Activated T-helper 2 cell treated with anti-CD3 and anti-CD28 coated beads, Interferon-gamma antibody, Interleukin-2, Interleukin-4, amounts not matched to agents 10 μg/mL and 5 μg/mL and 100 μg/mL, durations not matched to agents 14 hours and 24 hours and 36 hours (primary cell): ENCODE results near the gene UBE3B. TPM values are rescaled to one million over a fixed set of nuclear protein-coding genes. Genes with fewer than 3 reads are reported as not detected.

Source experiments
- DNase-seq: peaks from one replicate; pipeline ENCODE4 v3.0.0; 2021; ENCODE audit warnings: low spot score
- H3K27ac Mint-ChIP-seq: one replicate; pipeline ENCODE4 v1.8.0; 2021; ENCODE audit warnings: mixed read lengths
- H3K27me3 Mint-ChIP-seq: one replicate; pipeline ENCODE4 v1.8.0; 2021; ENCODE audit warnings: low read depth, mixed read lengths
- H3K36me3 Mint-ChIP-seq: one replicate; pipeline ENCODE4 v1.8.0; 2021; ENCODE audit warnings: low read depth, mixed read lengths
- H3K4me1 Mint-ChIP-seq: one replicate; pipeline ENCODE4 v1.8.0; 2021; ENCODE audit warnings: low read depth, mixed read lengths
- H3K4me3 Mint-ChIP-seq: one replicate; pipeline ENCODE4 v1.8.0; 2021; ENCODE audit warnings: low read depth, mild to moderate bottlenecking, moderate library complexity, mixed read lengths
- H3K9me3 Mint-ChIP-seq: one replicate; pipeline ENCODE4 v1.8.0; 2021; ENCODE audit warnings: mixed read lengths
- intact Hi-C: fragments of 100-400 bp; cut with micrococcal nuclease; formaldehyde crosslinking; loops from one replicate; pipeline ENCODE4 v1.15.1; 2023
- total RNA-seq: library from RNA; stranded (reverse); gene quantifications from 2 replicates; pipeline ENCODE4 v1.2.3, GENCODE V29; 2022

Gene UBE3B
- total RNA-seq, 1 donor from 2014 or later: 30.6 TPM

DNA sequence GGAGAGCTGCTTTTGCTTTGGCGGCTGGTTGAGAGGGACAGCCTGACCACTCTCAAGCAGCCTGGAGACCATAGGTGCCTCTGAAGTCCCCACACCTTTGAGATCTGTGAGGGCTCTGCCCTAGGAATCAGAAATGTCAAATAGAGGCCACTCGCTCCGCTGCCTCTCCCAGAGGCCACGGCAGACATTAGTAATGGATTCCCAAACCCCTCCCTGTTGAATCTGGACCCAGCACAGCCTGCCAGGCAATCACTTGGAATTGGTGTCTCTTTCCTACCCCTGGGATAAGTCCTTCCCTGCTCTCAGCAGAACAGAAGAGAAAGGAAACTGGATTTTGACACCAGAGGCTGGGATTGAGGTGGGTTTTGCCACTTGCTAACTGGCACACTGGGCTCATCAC, 70.8 kb downstream of the UBE3B start:
- Mint-ChIP-seq H3K4me1 (peaks cover 4% of the 10 kb centered on the region), H3K27ac (no peak overlapping the region), H3K9me3 (no peaks in the 10 kb centered on the region), H3K4me3 (no peak overlapping the region), H3K36me3 (no peaks in the 10 kb centered on the region), H3K27me3 (peaks cover 2% of the 10 kb centered on the region)
- DNase-seq: no peak
- intact Hi-C loops: no loop called here

DNA sequence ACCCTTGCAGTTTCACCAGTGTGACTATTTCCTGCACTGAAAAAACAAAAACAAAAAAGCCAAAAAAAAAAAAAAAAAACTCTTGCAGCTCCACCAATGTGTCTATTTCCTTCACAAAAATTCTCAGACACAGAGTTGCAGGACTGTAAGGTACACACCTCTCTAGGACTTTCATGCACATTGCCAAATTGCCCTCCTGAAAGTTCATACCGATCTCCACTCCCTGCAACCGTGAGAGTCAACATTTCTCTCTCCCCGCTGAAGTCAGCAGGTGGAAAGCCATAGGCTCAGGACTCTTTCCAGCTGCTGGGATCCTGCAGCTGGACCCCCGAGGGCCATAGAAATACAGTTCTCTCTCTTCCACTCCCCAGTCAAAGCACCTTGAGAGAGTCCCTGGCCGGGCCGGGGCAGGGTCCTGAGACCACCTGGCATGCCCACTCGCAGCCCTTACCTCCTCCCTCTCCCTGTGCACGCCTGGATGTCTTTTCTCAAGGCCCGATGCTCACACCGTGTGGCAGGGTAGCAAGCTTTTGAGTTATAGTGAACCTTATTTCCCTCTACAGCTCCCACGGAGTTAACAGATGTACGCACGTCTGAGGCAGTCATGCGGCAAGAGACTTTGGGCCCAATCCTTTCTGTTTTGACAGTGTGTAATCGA, 72.3 kb downstream of the UBE3B start:
- H3K4me1 Mint-ChIP-seq: peaks cover 4% of the 10 kb centered on the region
- peaks cover 2% of the 10 kb centered on the region for H3K27me3 Mint-ChIP-seq
- no peak overlapping the region for H3K27ac Mint-ChIP-seq
- DNase-seq: no peak
- H3K4me3 Mint-ChIP-seq: no peak overlapping the region
- no peaks in the 10 kb centered on the region for H3K36me3 Mint-ChIP-seq
- no peaks in the 10 kb centered on the region for H3K9me3 Mint-ChIP-seq
- intact Hi-C loops: no loop called here

DNA sequence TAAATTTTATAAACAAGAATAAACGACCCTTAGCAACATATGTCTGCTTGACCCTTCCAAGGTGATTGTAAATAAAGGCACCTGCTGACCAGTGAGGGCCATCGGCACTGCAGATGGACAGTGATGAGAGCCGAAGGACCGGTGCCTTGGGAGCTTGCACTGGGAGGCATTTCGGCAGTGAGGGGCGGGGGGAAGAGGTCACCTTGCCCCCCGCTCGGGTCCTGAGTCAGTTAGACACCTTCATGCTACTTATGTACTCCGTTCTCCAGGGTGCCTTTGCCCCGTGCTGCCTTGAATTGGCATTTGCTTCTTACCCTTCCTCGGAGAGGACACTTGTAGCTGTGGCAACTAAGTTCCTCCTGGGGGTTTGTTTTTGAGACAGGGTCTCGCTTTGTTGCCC, 72.8 kb downstream of the UBE3B start:
- Mint-ChIP-seq H3K27me3 (peaks cover 2% of the 10 kb centered on the region), H3K36me3 (no peaks in the 10 kb centered on the region), H3K4me1 (peaks cover under 1% of the 10 kb centered on the region), H3K9me3 (no peaks in the 10 kb centered on the region), H3K27ac (no peak overlapping the region), H3K4me3 (no peak overlapping the region)
- intact Hi-C loops: no loop called here
- DNase-seq: no peak

DNA sequence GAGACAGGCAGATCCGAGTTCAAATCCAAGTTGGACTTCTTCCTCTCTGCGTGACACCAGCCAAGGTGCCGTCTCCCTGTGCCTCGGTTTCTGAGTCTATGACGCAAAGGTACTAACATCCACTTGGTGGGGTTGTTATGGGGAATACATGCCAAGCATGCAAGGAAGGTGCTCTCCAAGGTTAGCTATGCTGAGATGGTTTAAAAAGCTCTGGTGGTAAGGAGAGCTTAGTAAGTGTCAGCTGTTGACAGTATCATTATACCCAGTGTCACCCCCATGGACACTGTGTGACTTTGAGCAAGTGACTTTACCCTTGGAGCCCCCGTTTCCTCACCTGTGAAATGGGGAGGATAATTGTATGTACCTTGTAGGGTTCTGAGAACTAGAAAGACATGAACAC, 73.7 kb downstream of the UBE3B start:
- Mint-ChIP-seq H3K4me1 (no peaks in the 10 kb centered on the region), H3K27ac (no peak overlapping the region), H3K4me3 (no peak overlapping the region), H3K9me3 (no peaks in the 10 kb centered on the region), H3K27me3 (peaks cover 2% of the 10 kb centered on the region), H3K36me3 (no peaks in the 10 kb centered on the region)
- intact Hi-C loops: no loop called here
- DNase-seq: no peak

DNA sequence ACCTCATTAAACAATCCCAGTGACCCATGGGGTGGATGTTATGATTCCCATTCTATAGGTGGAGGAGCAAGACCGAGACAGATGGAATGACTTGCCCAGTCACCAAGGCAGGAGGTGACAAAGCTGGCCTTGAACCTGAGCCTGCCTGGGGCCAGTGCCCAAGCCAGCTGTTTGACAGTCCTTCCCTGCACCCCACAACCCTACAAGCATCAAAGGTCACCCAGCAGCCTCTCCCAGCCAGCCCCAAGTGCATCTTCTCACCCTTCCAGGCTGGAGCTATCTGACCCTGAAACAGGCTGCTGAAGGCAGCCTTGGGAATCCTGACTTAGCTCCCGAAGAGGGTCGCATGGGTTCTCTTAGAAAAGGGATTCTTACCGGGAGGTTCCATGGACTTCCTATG, 75.5 kb downstream of the UBE3B start:
- H3K27me3 Mint-ChIP-seq: peaks cover 2% of the 10 kb centered on the region
- intact Hi-C loops: no loop called here
- H3K4me1 Mint-ChIP-seq: no peaks in the 10 kb centered on the region
- no peak overlapping the region for H3K27ac Mint-ChIP-seq
- DNase-seq: no peak
- no peaks in the 10 kb centered on the region for H3K9me3 Mint-ChIP-seq
- H3K36me3 Mint-ChIP-seq: peaks cover 5% of the 10 kb centered on the region
- H3K4me3 Mint-ChIP-seq: no peak overlapping the region

DNA sequence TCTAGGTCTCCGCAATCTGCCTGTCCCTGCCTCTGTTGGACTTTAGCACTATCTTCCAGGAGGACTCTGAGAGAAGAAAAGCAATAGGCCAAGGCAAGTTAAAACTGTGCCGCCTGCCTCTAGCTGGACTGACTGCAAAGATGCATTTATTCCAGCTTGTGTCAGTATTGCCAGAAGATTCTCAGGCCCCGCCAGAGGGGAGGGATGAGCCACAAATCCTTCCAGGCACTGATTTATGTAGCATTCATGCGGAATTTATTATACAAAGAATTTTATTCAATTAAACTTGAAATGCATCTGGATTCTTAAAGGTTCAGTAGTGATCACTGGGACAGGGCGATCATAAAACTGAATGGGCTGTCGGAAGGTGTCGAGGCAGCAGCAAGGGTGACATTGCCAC, 76.0 kb downstream of the UBE3B start:
- Mint-ChIP-seq H3K36me3 (peaks cover 5% of the 10 kb centered on the region), H3K9me3 (no peaks in the 10 kb centered on the region), H3K4me1 (no peaks in the 10 kb centered on the region), H3K4me3 (no peak overlapping the region), H3K27me3 (peaks cover 2% of the 10 kb centered on the region), H3K27ac (no peak overlapping the region)
- intact Hi-C loops: no loop called here
- DNase-seq: no peak

DNA sequence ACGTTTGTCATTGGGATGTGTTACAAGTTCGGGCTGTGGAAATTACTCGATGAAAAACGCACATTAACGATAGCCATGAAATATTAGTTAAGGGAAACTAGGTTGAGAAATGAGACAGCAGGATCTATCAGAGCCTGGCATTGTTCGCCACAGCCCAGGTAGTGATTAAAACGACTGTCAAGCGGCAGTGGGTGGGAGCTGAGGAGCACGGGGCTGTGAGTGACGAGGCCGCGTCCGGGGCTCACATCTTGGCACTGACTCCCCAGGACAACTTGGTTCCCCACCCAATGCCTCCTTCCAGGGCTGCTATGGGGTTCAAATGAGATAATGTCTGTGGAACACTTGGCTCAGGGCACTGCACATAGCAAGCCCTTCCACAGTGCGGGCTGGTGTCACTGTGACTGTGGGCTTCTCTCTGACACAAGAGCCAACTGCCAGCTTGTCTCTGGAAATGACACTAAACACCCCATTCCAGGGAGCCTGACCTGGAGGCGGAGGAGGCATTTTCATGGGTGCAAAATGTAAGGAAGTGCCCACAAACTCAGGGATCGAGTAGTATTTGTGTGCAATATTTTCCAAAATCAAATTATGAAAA, 76.6 kb downstream of the UBE3B start:
- H3K4me1 Mint-ChIP-seq: no peaks in the 10 kb centered on the region
- H3K4me3 Mint-ChIP-seq: no peak overlapping the region
- H3K27ac Mint-ChIP-seq: no peak overlapping the region
- intact Hi-C loops: no loop called here
- H3K9me3 Mint-ChIP-seq: no peaks in the 10 kb centered on the region
- H3K27me3 Mint-ChIP-seq: peaks cover 2% of the 10 kb centered on the region
- H3K36me3 Mint-ChIP-seq: peaks cover 5% of the 10 kb centered on the region
- no peak for DNase-seq

DNA sequence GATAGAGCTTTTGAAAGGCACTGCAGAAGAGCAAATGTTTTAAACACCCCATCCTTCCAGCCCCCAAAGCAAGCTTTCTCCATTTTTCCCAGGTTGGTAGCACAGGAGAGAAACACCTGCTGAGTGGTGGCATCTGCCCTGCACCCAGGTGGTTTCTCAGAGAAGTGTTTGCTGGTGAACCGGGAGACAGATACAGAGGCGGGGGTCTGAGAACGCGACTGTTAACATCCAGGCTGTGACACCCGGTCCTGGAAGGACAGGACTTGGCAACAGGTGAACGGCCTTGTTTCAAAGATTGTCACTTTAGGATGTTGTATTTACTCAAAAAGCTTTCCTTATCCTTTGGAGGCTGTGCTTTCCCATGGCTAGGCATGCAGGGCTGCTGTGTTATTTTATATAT, 77.3 kb downstream of the UBE3B start:
- Mint-ChIP-seq H3K27ac (no peak overlapping the region), H3K4me3 (no peak overlapping the region), H3K9me3 (no peaks in the 10 kb centered on the region), H3K4me1 (no peaks in the 10 kb centered on the region), H3K27me3 (peaks cover 2% of the 10 kb centered on the region), H3K36me3 (peaks cover 5% of the 10 kb centered on the region)
- intact Hi-C loops: no loop called here
- no peak for DNase-seq

DNA sequence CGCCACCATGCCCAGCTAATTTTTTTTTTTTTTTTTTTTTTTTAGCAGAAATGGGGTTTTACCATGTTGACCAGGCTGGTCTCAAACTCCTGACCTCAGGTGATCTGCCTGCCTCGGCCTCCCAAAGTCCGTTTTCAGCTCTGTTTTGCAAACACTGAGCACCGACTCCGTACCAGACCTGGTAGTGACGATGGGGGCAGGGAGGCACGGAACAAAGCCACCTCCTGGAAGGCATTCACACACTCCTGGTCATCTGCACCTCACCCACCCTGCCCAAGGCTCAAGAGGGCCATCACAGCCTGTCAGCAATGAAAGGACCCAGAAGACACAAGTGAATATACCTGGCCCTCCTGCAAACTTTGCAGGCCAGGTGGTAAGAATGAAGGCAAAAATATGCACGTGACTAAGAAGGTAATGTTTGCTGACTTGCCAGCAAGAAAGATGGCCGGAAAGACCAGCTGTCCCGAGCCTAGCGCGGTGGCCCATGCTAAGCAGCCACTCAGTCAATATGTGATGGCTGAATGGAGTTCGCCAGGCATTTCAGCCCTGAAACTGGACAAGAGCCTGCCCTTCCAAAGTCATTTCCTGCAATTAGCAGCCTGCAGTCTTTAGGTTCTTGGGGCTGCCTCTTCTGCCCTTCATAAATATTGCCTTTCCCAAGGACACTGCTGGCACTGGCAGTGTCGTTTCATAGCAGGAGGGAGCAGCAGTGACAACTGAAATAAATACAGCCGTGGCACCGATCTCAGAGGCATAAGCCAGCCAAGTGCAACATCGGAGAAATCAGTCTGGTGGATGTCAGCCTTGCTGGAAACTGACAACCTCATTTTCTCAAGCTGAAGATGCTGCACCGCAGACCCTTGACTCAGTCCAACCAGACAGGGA, 78.2 kb downstream of the UBE3B start:
- Mint-ChIP-seq H3K4me1 (no peaks in the 10 kb centered on the region), H3K4me3 (no peak overlapping the region), H3K9me3 (no peaks in the 10 kb centered on the region), H3K27ac (no peak overlapping the region), H3K36me3 (peaks cover 5% of the 10 kb centered on the region), H3K27me3 (no peaks in the 10 kb centered on the region)
- intact Hi-C loops: no loop called here
- no peak for DNase-seq

DNA sequence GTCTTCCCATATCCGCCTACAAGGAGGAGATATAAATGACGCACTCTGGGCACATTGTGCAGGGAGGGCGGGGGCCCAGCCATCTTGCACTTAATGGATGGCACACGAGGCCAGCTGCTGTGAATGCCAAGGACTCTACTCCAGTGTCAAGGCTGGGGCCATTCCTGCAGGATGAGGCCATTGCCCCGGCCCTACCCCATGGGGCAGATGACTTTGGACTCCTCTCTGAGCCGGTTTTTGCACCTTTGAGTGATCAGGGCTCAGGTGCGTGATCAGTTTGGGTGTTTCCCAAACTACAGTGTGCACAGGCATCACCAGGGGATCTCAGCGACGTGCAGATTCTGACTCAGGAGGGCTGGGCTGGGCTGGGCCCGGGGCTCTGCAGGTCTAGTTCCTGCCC, 79.8 kb downstream of the UBE3B start:
- peaks cover 4% of the 10 kb centered on the region for H3K9me3 Mint-ChIP-seq
- H3K4me1 Mint-ChIP-seq: no peaks in the 10 kb centered on the region
- intact Hi-C loops: no loop called here
- H3K36me3 Mint-ChIP-seq: peaks cover 15% of the 10 kb centered on the region
- H3K27ac Mint-ChIP-seq: no peak overlapping the region
- DNase-seq: no peak
- no peak overlapping the region for H3K4me3 Mint-ChIP-seq
- no peaks in the 10 kb centered on the region for H3K27me3 Mint-ChIP-seq

DNA sequence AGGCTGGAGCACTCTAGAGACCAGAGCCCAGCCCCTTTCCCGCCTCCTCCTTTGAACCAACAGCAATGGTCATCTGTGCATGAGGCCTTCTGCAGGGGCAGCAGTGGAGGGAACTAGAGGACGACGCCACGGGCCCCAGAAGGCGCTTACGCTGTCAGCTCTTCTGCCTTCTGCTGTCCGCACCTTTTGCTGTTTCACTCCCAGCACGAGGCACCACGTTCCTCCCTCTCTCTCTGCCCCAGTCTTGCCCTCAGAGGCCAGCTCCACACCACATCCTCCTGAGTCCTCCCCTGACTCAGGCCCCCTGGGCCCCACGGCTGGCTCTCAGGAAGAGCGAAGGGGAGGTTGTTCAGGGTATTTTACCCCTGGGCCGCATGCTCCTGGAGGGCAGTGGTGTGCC, 80.4 kb downstream of the UBE3B start:
- intact Hi-C loops: no loop called here
- H3K27ac Mint-ChIP-seq: no peak overlapping the region
- H3K9me3 Mint-ChIP-seq: peaks cover 9% of the 10 kb centered on the region
- no peaks in the 10 kb centered on the region for H3K4me1 Mint-ChIP-seq
- DNase-seq: no peak
- H3K4me3 Mint-ChIP-seq: no peak overlapping the region
- H3K27me3 Mint-ChIP-seq: no peaks in the 10 kb centered on the region
- H3K36me3 Mint-ChIP-seq: peaks cover 21% of the 10 kb centered on the region

DNA sequence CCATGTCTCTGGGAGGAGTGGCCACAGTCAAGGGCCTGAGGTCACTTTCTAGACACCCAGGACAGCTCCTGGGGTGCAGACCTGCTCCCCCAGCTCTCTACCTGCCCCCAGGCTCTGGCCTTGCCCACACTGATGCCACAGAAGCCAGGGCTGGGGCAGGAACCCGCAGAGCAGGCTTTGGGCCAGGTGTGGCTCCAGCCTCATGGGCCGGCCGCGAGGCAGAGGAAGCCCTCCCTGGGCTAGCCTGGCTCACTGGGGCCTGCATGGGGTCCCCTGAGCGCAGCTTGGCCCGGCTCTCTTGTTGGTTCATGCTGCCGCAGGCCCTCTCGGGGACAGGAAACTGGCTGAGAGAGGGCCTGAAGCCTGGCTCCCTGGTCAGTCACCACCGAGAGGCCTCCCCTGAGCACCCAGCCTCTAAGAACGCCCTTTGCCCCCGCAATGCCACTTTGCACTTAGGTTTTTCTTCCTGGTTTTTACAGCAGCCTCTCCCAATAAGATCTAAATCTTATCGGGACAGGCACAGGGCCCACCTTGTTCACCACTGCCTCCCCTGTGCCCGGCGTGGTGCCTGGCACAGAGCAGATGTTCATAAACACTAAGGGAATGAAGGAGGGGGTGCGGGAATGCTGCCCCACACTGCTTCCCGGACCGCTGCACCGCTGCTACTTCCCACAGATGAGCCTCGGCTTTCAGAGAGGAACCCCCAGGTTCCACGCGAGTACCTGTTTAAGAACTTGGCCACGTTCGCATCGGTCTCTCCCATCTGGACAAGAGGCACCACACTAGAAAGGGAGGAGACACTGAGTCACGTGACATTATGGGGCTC, 81.2 kb downstream of the UBE3B start:
- Mint-ChIP-seq H3K36me3 (peaks cover 25% of the 10 kb centered on the region), H3K4me3 (no peak overlapping the region), H3K27ac (no peak overlapping the region), H3K9me3 (peaks cover 9% of the 10 kb centered on the region), H3K27me3 (no peaks in the 10 kb centered on the region), H3K4me1 (no peaks in the 10 kb centered on the region)
- no peak for DNase-seq
- intact Hi-C loops: no loop called here

DNA sequence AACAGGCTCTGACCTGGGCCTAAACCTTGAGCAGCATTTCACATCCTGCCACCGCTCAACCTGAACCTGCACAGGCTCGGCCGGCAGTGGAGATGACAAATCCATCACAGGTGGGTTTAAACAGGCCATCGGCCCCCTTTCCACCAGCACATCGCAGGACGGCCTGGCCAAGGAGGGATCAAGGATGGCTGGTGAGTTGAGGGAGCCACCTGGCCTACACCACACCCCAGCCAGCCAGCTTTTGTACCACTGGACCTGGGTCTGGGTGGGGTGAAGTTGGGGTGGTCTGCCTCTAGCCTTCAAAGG, 81.7 kb downstream of the UBE3B start:
- peaks cover 9% of the 10 kb centered on the region for H3K9me3 Mint-ChIP-seq

More for the DNA sequence above, 81.7 kb downstream of the UBE3B start:
- Mint-ChIP-seq H3K27ac (no peak overlapping the region), H3K27me3 (no peaks in the 10 kb centered on the region), H3K4me1 (no peaks in the 10 kb centered on the region), H3K36me3 (peaks cover 31% of the 10 kb centered on the region), H3K4me3 (no peak overlapping the region)
- intact Hi-C loops: no loop called here
- no peak for DNase-seq
